ENCODE measurements around the gene CATSPERE.
A peak's percentile ranks its signal among the peaks of the same experiment; 100 is the strongest.

CATSPERE gene, protein sequence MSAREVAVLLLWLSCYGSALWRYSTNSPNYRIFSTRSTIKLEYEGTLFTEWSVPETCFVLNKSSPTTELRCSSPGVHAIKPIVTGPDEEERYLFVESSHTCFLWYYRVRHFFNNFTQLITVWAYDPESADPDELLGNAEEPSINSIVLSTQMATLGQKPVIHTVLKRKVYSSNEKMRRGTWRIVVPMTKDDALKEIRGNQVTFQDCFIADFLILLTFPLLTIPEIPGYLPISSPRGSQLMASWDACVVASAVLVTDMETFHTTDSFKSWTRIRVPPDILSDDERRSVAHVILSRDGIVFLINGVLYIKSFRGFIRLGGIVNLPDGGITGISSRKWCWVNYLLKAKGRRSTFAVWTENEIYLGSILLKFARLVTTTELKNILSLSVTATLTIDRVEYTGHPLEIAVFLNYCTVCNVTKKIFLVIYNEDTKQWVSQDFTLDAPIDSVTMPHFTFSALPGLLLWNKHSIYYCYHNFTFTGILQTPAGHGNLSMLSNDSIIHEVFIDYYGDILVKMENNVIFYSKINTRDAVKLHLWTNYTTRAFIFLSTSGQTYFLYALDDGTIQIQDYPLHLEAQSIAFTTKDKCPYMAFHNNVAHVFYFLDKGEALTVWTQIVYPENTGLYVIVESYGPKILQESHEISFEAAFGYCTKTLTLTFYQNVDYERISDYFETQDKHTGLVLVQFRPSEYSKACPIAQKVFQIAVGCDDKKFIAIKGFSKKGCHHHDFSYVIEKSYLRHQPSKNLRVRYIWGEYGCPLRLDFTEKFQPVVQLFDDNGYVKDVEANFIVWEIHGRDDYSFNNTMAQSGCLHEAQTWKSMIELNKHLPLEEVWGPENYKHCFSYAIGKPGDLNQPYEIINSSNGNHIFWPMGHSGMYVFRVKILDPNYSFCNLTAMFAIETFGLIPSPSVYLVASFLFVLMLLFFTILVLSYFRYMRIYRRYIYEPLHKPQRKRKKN

DNA sequence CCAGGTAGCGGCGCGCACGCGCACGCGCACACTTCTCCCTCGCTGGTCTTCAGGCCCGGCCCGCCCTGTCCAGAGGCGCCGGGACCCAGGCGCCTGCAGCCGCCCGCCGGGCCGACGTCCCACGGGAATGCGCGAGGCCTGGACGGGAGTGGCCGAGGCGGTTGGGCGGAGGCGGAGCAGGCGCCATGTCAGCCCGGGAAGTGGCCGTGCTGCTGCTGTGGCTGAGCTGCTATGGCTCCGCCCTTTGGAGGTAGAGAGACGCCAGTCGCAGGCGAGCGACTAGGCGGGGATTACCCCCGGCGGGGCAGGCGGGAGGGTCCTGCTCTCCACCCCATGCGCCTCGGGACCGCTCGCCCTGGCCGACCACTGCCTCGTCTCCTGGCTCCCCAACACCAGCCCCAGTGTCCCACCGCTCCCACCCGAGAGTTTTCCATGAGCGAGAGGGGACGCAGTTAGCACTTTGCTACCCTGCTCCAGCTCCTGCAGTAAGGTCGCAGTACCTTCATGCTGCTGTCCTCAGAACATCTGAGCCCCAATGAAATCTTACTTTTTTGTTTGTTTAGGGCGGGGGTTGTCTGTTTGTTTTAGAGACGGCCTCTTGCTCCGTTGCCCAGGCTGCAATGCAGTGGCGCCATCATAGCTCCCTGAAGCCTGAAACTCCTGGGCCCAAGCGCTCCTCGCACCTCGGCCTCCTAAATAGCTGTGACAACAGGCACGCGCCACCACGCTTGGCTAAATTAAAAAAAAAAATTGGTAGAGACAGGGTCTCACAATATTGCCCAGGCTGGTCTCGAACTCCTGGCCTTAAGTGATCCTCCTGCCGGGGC is at the start of gene CATSPERE:
TSS of gene CATSPERE (plus strand) at position 29 of the 827 bp plus-strand sequence. CDS start at position 186, 157 bp downstream.
- DNase-seq (ENCODE audit: low read depth in 2 of 2), result peak; percentile 54 to 55

DNA sequence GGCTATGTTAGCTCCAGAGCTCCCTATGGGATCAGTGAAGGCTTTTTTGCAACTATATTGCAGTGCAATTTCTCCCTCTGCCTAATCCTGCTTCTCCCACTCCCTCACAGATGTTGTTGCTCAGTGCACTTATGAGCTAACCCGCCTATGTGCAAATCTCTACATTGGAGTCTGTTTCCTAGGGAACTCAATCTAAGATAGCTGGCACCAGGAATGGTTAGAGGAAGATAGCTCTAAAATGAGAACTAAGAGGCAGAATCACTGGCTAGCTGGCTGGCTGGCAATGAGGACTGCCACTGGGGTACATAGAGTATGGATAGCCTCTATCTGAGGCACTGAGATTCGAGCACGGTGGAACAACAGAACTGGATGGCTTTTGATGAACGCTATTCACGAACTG is 48.9 kb upstream of the CATSPERE start:
- DNase-seq (ENCODE audit: low read depth in 2 of 2), result no peak

DNA sequence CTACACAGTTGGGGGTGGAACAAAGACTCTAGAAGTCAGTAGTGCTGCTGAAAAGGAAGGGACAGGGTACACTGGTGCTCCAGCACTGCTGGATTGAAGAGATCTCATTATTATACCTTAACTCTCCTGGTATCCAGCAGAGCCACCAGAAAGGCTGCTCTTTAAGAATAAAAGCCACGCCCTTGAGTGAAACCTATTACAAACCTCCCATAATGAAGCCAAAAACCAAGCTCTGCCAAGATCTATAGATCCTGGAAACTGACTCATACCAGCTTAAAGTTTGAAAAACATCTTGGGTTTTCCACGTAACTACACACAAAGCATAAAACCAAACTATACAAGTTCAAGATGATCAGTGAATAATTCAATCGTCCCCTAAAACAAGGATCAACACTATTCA is 47.3 kb upstream of the CATSPERE start:
- no peak for DNase-seq (ENCODE audit: low read depth in 2 of 2)

DNA sequence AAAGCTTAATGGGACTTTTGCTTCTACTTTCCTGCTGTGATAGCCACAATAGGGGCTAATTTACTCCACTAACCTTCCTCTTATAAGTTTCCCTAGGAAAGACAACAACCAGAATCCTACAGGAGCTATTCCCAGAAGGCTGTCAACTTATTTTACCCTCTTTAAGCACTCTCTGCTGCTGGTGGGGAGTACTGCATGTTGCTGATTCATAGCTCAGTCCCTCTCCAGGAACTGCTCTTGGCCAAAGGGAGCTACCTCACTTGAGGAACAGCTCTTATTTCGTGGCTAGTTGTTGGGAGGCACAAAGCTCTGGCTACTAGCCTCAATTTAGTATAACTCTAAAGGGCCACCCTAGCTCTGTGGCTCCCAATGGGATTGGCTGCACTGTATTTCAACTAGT is 46.5 kb upstream of the CATSPERE start:
- DNase-seq (ENCODE audit: low read depth in 2 of 2), result no peak

GRCh38 chr1:244419024-244419423 is 42.0 kb upstream of the CATSPERE start:
- no peak for DNase-seq (ENCODE audit: low read depth in 2 of 2)

- no peak for DNase-seq (ENCODE audit: low read depth in 2 of 2)
These were observed 38.9 kb upstream of the CATSPERE start for GRCh38 chr1:244422174-244422573.

- no peak for DNase-seq (ENCODE audit: low read depth in 2 of 2)
These were observed 36.3 kb upstream of the CATSPERE start for GRCh38 chr1:244424649-244425334.

GRCh38 chr1:244427647-244428046 is 33.4 kb upstream of the CATSPERE start:
- no peak for DNase-seq (ENCODE audit: low read depth in 2 of 2)

GRCh38 chr1:244429818-244430217 is 31.3 kb upstream of the CATSPERE start:
- no peak for DNase-seq (ENCODE audit: low read depth in 2 of 2)

GRCh38 chr1:244431166-244431565 is 29.9 kb upstream of the CATSPERE start:
- DNase-seq (ENCODE audit: low read depth in 2 of 2), result no peak

GRCh38 chr1:244435562-244436205 is 25.4 kb upstream of the CATSPERE start:
- no peak for DNase-seq (ENCODE audit: low read depth in 2 of 2)

- no peak for DNase-seq (ENCODE audit: low read depth in 2 of 2)
These were observed 24.6 kb upstream of the CATSPERE start for GRCh38 chr1:244436336-244437085.

DNA sequence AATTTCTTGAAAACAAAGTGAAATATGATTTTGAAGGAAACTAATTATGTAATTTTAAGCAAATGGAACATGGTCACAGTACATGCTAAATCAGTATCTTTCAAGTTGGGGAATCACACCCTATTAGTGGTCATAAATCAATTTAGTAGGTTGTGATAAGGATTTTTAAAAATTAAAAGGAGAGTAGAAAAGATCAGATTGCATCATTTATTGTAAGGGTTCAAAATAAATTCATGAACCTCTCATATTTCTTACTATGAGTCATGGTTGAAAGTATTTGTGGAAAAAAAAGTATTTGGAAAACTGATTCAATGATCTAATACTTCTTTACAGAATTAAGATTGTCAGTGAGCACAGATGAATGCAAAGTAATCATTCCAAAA is 24.0 kb upstream of the CATSPERE start:
- DNase-seq (ENCODE audit: low read depth in 2 of 2), result no peak

DNA sequence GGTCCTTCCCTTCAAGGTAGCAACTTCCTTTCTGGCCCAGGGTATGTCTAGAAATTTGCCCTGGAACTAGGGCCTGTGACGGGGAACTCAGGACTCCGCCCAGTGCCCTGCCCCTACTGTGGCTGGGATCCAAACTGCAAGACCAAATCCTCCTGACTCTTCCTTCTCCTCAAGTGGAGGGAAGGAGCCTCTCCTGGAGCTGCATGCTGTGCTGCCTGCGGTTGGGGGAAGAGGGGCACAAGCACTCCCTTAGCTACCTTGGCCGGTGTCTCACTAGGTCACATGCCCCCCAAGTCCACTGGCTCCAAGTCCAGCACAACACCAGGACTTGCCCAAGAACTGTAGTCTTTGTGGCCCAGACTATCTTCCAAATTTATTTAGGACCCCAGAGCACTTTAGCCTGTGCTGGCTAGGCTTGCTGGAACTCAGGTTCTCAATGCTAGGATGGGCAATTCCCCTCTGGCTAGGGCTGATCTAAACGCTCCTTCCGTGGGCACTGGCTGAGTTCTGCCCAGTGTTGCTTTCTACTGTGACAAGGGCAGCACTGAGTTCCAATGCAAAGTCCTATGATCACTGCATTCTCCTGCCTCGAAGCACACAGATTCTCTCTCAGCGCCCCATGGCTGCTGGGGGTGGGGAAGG is 21.6 kb upstream of the CATSPERE start:
- no peak for DNase-seq (ENCODE audit: low read depth in 2 of 2)

DNA sequence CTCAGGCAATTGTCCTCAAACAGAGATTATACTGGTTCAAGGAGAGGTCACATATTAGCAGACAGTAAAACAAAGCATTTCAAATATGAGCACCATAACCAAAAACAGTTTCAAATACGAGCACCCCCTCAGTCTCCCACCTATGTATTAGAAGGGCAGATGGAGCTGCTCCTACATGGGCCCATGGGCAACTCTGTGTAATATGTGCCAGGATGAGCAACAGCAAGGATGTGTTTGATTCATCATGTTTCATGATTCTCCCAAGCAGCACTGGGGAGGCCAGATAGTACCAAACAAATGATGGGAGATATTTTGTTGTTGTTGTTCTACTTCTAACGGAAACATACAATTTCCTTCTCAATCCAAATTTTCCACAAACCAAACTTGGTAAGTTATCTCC is 18.2 kb upstream of the CATSPERE start:
- no peak for DNase-seq (ENCODE audit: low read depth in 2 of 2)

DNA sequence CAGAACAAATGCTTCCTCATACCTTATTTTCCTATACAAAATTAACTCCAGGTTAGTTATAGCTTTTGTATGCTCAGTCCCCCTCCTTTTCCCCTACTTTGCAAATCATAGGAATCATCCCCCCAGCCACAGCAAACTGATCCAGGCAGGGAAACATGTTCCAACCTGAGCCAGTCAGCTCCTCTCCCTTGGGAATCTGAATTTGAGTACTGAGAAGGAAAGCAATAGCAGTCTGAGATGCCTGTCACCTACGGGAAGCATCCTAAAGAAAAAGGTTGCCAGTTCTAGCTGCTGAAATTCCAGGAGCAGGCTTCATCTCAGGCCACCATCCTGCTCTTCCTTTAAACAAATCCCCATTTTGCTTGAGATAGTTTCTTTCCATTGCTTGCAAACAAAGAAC is 16.2 kb upstream of the CATSPERE start:
- DNase-seq (ENCODE audit: low read depth in 2 of 2), result no peak

DNA sequence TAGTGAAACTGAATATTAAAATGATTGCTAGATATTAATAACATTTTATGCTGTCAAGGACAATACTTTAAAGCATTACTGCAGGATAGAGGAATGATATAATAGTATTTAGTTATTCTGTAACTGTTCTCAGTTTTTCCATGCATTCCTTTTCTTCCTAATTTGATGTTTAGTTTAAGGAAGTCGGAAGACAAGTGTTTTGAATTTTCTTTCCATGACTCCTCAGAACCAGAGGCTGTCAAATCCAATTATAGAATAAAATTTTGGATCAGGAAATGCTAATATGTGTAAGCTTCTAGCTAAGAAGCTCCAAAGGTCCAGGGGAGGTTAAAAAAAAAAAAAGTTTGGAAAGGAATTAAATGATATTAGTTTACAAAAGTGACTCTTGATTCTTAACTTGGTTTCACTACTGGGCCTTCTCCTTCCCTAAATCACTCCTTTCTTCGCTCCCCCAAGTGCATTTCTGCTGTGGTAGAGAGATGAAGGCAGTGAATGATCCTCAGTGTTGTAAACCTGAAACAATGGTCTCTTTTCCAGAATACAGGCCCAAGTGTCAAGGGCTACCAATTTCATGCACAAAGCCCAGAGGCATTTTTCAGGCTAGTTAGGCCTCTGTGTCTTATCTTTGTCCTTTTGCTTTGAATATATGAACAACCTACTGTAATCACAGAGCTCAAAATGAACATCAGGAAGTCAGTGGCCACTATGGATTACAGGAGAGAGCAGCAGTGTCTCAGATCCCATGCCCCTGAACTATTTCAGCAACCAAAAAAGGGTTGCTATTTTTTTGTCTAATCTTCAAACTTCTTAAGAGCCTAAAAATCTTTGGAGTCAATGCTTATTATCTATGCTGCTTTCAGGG is 15.5 kb upstream of the CATSPERE start:
- no peak for DNase-seq (ENCODE audit: low read depth in 2 of 2)

GRCh38 chr1:244447024-244447423 is 14.0 kb upstream of the CATSPERE start:
- DNase-seq (ENCODE audit: low read depth in 2 of 2), result no peak

DNA sequence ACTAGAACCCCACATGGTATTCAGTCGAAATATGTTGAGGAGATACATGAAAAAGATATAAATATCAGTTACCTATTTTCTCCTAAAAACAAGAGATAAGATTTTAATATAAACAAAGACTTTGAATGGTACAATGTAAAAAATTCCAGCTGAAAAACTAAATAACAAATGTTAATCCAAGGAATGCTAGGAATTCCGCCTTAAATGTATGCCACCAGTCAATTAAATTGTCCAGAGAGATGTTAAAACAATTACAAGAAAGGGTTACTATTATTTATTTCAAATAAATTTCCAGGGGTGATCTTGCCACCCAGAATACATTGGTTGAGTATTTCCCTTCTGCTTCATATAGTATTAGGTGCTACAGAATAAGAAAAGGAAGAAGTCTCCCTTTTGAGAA is 13.5 kb upstream of the CATSPERE start:
- DNase-seq (ENCODE audit: low read depth in 2 of 2), result no peak

Measured in stimulated activated CD8-positive, alpha-beta memory T cell treated with anti-CD3 and anti-CD28 coated beads, Interleukin-2, amount 100 ng/mL, for 1 hour (primary cell).